IgD-negative memory B cell (primary cell): ENCODE measurements around the gene TMEM174. TPM values are rescaled to one million over a fixed set of nuclear protein-coding genes. Genes with fewer than 3 reads are reported as not detected.
A peak's percentile ranks its signal among the peaks of the same experiment; 100 is the strongest.

ENCODE experiments used
- H3K27ac Mint-ChIP-seq, 3 donors: one replicate each; pipeline ENCODE4 v1.8.0; 2020 to 2022; ENCODE audit warnings: mild to moderate bottlenecking in 3 of 3, mixed read lengths in 3 of 3, moderate library complexity in 1 of 3
- H3K27me3 Mint-ChIP-seq: one replicate; pipeline ENCODE4 v1.8.0; 2021; ENCODE audit warnings: mixed read lengths
- H3K36me3 Mint-ChIP-seq: one replicate; pipeline ENCODE4 v1.8.0; 2020; ENCODE audit warnings: mild to moderate bottlenecking, mixed read lengths
- H3K4me1 Mint-ChIP-seq, 3 donors: one replicate each; pipeline ENCODE4 v1.8.0; 2020 to 2022; ENCODE audit warnings: mixed read lengths in 3 of 3, mild to moderate bottlenecking in 1 of 3
- H3K4me3 Mint-ChIP-seq, 4 donors: one replicate each; pipeline ENCODE4 v1.8.0; 2020 to 2022; ENCODE audit warnings: mild to moderate bottlenecking in 4 of 4, mixed read lengths in 4 of 4, moderate library complexity in 3 of 4
- H3K9me3 Mint-ChIP-seq, 3 donors: one replicate each; pipeline ENCODE4 v1.8.0; 2020 to 2021; ENCODE audit warnings: mixed read lengths in 3 of 3, mild to moderate bottlenecking in 1 of 3
- polyA plus RNA-seq: library from polyadenylated mRNA; unstranded; fragments of 300-500 nt; fragmentation: Illumina TruSeq; gene quantifications from one replicate; pipeline ENCODE4 v1.2.3, GENCODE V29; 2021

TMEM174 gene
- not detected for polyA plus RNA-seq

DNA sequence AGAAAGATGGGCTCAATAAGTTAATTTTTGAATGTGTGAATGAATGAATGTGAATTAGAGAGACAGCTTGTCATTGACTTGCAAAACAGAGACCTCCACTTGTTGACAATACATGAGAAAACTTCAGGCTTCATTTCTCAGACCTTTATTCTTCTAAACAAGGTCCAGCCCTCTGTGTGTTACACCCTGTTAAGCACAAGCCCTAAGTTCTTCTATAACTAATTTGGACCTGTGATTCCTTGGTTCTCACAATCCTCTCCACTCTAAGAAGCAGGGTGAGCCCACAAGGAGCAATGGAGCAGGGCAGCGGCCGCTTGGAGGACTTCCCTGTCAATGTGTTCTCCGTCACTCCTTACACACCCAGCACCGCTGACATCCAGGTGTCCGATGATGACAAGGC, at the start of gene TMEM174:
Gene TMEM174, plus strand, starts transcription at position 243 of the 400 bp plus-strand sequence. Its CDS starts 51 bp downstream, at position 294.
- Mint-ChIP-seq H3K27ac (peak within 1 kb of the TSS in 1 of 3 donors; percentile 39), H3K4me3 (no peak within 1 kb of the TSS), H3K36me3 (peaks cover 4% of the 10 kb centered on the region), H3K27me3 (peaks cover 57% of the 10 kb centered on the region), H3K4me1 (peaks cover 0 to 3% (median 0%) of the 10 kb centered on the region in 3 donors), H3K9me3 (peaks cover 2 to 5% (median 3%) of the 10 kb centered on the region in 3 donors)

DNA sequence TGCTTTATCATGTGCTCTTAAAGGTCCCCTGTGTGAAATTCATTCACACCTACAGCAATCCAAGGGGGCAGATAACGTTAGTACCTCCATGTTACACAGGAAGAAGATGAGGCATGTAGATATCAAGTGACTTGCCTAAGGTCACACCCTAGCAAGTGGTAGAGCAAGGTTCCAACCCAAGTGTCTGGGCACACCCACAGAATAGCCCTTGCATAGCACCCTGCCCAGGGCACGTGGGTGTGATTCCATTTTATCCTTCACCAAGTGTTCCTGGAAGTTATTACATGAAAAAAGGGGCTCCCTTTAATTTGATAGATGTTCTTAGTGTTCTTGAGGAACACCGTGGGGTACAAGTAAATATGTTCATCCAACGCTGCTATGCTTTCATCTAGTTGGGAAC, 47.7 kb upstream of the TMEM174 start:
- H3K27me3 Mint-ChIP-seq = peaks cover 44% of the 10 kb centered on the region
- H3K4me3 Mint-ChIP-seq = no peak overlapping the region
- H3K4me1 Mint-ChIP-seq = peaks cover 5 to 16% (median 10%) of the 10 kb centered on the region in 3 donors
- H3K9me3 Mint-ChIP-seq = no peaks in the 10 kb centered on the region
- H3K27ac Mint-ChIP-seq = no peak overlapping the region
- H3K36me3 Mint-ChIP-seq = no peaks in the 10 kb centered on the region

DNA sequence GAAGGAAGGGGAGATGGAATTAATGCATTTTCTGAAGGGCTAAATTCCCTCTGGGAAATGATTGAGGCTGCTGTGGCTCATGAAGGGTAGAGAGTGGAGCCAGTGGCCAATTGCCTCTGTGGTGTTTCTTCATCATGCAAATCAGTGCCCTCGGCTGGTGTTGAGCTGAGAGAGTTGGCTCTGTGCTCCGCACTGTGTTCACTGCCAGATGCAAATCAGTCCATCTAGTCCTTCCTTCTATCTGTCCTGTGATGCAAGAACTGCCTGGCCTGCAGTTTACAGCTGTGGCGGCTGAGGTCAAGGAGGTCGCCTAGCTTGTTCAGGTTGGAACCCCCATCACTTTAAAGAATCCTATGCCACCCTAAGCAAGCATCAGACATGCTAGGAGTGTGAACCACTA, 46.6 kb upstream of the TMEM174 start:
- H3K4me3 Mint-ChIP-seq = no peak overlapping the region
- H3K27ac Mint-ChIP-seq = peak overlapping the region in 1 of 3 donors; percentile 55
- H3K9me3 Mint-ChIP-seq = no peaks in the 10 kb centered on the region
- no peaks in the 10 kb centered on the region for H3K36me3 Mint-ChIP-seq
- H3K4me1 Mint-ChIP-seq = peaks cover 2 to 13% (median 5%) of the 10 kb centered on the region in 3 donors
- H3K27me3 Mint-ChIP-seq = peaks cover 37% of the 10 kb centered on the region

DNA sequence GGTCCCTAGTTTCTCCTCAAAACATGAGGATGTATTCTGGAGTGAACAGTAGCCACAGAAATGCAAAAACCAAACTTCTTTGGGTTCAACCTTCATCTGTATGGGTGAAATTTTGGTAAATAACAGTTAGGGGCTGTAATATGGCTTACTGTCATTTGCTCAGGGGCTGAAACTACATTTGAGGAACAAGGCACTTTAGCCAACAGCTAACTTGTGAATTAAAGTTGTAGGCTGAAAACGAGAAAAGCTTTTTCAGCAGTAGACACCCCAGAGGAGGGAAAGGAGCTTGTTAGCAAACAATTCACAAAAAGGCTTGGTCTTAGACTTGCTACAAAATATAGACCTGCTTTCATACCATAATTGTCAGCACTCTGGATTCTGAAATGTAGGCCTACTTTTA, 46.0 kb upstream of the TMEM174 start:
- no peak overlapping the region for H3K4me3 Mint-ChIP-seq
- peaks cover 0 to 13% (median 0%) of the 10 kb centered on the region in 3 donors for H3K4me1 Mint-ChIP-seq
- H3K9me3 Mint-ChIP-seq = no peaks in the 10 kb centered on the region
- peak overlapping the region in 1 of 3 donors; percentile 55 for H3K27ac Mint-ChIP-seq
- no peaks in the 10 kb centered on the region for H3K36me3 Mint-ChIP-seq
- H3K27me3 Mint-ChIP-seq = peaks cover 33% of the 10 kb centered on the region

GRCh38 chr5:73129143-73129542, 43.9 kb upstream of the TMEM174 start:
- Mint-ChIP-seq H3K9me3 (no peaks in the 10 kb centered on the region), H3K4me3 (no peak overlapping the region), H3K27me3 (peaks cover 21% of the 10 kb centered on the region), H3K27ac (no peak overlapping the region), H3K36me3 (no peaks in the 10 kb centered on the region), H3K4me1 (peaks cover 0 to 5% (median 0%) of the 10 kb centered on the region in 3 donors)

DNA sequence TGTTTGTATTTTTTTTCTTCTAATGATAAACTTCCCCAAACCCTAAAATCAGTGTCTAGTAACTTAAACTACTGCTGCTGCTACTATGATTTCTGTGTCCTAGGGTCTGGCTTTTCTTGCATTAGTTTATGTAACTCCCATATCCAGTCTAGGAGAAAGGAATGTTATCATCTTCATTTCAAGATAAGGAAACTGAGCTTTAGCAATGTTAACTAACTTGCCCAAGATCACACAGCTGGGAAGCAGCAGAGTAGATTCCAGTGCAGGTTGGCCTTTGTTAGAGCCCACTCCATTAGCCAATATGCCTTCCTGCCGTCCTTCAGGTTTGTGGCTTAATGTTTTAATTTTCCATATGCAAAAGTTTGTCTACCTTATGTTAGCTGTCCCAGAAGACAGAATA, 42.2 kb upstream of the TMEM174 start:
- no peak overlapping the region for H3K27ac Mint-ChIP-seq
- H3K9me3 Mint-ChIP-seq = peaks cover 0 to 3% (median 0%) of the 10 kb centered on the region in 3 donors
- H3K4me1 Mint-ChIP-seq = peaks cover 0 to 6% (median 0%) of the 10 kb centered on the region in 3 donors
- H3K4me3 Mint-ChIP-seq = no peak overlapping the region
- no peaks in the 10 kb centered on the region for H3K36me3 Mint-ChIP-seq
- H3K27me3 Mint-ChIP-seq = peaks cover 18% of the 10 kb centered on the region

DNA sequence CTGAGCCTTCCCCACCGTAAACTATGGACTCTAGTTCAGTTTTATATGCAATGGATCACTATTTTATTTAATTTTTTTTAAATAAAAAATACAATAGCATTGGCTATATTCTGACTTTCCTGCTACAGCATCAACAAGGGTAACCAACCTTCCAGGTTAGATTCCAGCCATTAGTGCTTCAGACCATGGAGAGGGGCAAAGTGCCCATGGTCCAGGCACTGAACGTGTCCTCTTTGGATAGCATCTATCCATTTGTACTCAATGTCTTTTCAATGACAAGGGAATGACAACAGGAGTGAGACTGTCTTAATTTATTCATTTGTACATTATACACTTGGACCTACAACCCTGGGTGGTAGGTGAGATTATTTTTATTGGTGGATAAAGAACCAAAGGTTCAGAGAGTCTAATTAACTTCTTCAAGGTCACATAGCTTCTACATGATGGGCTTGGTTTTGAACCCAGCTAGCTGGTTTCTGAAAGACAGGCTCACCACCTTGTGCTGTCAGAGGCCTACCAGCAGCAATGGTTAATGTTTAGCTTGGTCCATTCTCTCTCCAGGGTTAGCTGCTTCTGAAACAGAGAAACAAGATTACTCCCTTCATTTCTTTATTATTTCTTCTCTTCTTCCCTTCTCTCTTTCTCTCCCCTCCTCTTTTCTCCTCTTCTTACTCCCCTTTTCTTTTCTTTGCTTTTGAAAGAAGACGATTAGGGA, 41.1 kb upstream of the TMEM174 start:
- no peak overlapping the region for H3K4me3 Mint-ChIP-seq
- peaks cover 0 to 3% (median 0%) of the 10 kb centered on the region in 3 donors for H3K9me3 Mint-ChIP-seq
- H3K27me3 Mint-ChIP-seq = peaks cover 14% of the 10 kb centered on the region
- peaks cover 0 to 1% (median 0%) of the 10 kb centered on the region in 3 donors for H3K4me1 Mint-ChIP-seq
- H3K27ac Mint-ChIP-seq = no peak overlapping the region
- H3K36me3 Mint-ChIP-seq = no peaks in the 10 kb centered on the region

GRCh38 chr5:73132759-73133158, 40.2 kb upstream of the TMEM174 start:
- H3K27me3 Mint-ChIP-seq = peaks cover 17% of the 10 kb centered on the region
- no peak overlapping the region for H3K27ac Mint-ChIP-seq
- peaks cover 0 to 1% (median 0%) of the 10 kb centered on the region in 3 donors for H3K4me1 Mint-ChIP-seq
- H3K36me3 Mint-ChIP-seq = no peaks in the 10 kb centered on the region
- no peak overlapping the region for H3K4me3 Mint-ChIP-seq
- peaks cover 0 to 3% (median 0%) of the 10 kb centered on the region in 3 donors for H3K9me3 Mint-ChIP-seq

- Mint-ChIP-seq H3K4me1 (peaks cover 0 to 1% (median 0%) of the 10 kb centered on the region in 3 donors), H3K4me3 (no peak overlapping the region), H3K36me3 (no peaks in the 10 kb centered on the region), H3K27ac (no peak overlapping the region), H3K27me3 (peaks cover 18% of the 10 kb centered on the region), H3K9me3 (peaks cover 0 to 3% (median 0%) of the 10 kb centered on the region in 3 donors)
These were observed 38.0 kb upstream of the TMEM174 start for GRCh38 chr5:73135021-73135420.

GRCh38 chr5:73135429-73136054, 37.5 kb upstream of the TMEM174 start:
- Mint-ChIP-seq H3K4me1 (peaks cover 0 to 1% (median 0%) of the 10 kb centered on the region in 3 donors), H3K27me3 (peaks cover 18% of the 10 kb centered on the region), H3K27ac (no peak overlapping the region), H3K9me3 (peaks cover 0 to 3% (median 0%) of the 10 kb centered on the region in 3 donors), H3K4me3 (no peak overlapping the region), H3K36me3 (no peaks in the 10 kb centered on the region)

DNA sequence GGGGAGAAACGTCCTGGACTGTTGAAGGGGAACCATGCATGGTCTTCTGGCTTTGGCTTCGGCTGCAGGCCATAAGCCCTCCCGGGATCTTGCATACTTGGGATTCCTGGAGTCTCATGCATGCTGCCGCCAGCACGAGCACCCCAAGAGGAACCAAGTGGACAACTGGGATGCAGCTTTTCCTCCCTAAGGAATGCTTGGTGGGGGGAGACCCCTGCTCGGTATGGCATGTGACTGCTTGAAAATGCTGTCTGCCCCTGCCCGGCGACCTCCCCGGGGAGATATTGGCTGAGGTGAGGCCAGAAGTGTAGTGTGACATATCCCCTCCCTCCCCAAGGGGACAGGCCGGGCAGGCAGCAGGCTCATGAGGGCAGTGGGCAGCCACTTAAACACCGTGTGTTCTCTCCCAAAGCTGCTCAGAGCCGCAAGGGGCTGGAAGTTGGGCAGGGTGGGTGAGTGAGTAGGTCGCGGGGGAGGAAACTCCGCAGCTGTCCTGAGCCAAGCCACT, 36.9 kb upstream of the TMEM174 start:
- Mint-ChIP-seq H3K27me3 (peaks cover 18% of the 10 kb centered on the region), H3K9me3 (peaks cover 0 to 3% (median 0%) of the 10 kb centered on the region in 3 donors), H3K4me1 (peaks cover 0 to 1% (median 0%) of the 10 kb centered on the region in 3 donors), H3K36me3 (no peaks in the 10 kb centered on the region), H3K27ac (no peak overlapping the region), H3K4me3 (no peak overlapping the region)

DNA sequence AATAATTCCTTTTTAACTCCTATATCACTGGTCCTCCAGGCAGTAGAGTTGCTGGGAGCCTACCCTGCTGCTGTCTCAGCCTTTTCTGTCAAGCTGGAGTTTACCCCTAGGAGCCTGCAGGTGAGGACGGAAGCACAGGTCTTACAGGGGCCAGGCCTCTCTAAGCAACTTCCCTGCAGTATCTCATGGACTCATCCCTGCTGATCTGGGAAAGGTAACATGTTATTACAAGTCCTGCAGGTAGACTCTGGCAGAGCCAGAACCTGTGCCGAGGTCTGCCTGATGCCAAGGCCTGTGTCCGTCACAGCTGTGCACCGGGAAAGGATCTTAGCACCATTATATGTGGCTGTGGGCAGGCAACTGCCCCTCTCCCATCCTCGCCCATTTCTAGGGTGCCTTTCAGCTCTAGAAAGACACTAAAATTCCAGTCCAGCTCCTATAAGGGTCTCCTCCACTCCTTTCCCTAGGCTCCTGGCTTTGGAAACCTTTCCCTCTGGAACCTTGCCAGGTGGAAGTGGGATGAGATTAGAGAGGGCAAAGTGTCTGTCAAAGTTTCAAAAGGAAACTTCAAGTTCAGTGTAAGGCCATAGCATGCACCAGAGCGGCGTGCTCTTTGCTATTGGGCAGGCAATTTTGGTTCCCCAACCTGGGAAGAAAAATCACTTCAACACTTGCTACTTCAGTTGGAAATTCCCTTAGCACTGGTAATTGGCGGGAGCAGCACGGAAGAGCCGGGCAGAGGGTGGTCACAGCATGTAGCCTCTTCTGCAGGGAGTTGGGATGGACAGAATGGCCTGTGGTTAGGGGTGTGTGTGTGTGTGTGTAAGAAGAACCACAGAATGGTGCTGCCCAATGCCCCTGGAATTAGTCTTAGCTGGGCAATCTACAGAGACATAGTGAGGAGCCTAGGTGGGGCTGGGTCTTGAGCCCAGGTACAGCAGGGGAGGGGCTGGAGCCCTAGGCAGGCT, 35.1 kb upstream of the TMEM174 start:
- Mint-ChIP-seq H3K4me3 (peak overlapping the region in 1 of 4 donors; percentile 44), H3K27me3 (peaks cover 23% of the 10 kb centered on the region), H3K9me3 (peaks cover 0 to 3% (median 0%) of the 10 kb centered on the region in 3 donors), H3K4me1 (peaks cover 0 to 1% (median 0%) of the 10 kb centered on the region in 3 donors), H3K36me3 (no peaks in the 10 kb centered on the region), H3K27ac (no peak overlapping the region)

- Mint-ChIP-seq H3K4me1 (peaks cover 0 to 1% (median 0%) of the 10 kb centered on the region in 3 donors), H3K27ac (no peak overlapping the region), H3K4me3 (no peak overlapping the region), H3K9me3 (peaks cover 0 to 3% (median 0%) of the 10 kb centered on the region in 3 donors), H3K36me3 (no peaks in the 10 kb centered on the region), H3K27me3 (peaks cover 26% of the 10 kb centered on the region)
These were observed 33.5 kb upstream of the TMEM174 start for GRCh38 chr5:73139485-73139884.

DNA sequence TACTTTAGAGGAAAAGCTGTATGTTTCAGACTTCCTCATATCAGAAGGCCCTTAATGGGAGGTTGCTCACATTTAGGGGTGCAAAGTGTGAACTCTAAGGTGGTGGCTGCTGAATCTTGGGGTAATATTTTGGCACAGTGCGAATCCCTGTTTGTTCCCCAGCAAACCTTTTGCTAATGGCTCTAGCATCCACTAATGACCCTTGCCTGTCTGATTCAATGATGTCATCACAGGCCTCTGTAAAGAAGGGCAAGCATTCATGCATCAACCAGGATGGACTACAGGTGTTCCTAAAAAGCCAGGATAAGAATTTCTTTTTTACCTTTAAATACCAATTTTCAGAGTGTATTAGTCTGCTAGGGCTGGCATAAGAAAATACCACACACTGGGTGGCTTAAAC, 32.2 kb upstream of the TMEM174 start:
- H3K4me1 Mint-ChIP-seq = no peaks in the 10 kb centered on the region
- peaks cover 24% of the 10 kb centered on the region for H3K27me3 Mint-ChIP-seq
- H3K36me3 Mint-ChIP-seq = no peaks in the 10 kb centered on the region
- H3K27ac Mint-ChIP-seq = no peak overlapping the region
- H3K4me3 Mint-ChIP-seq = no peak overlapping the region
- no peaks in the 10 kb centered on the region for H3K9me3 Mint-ChIP-seq
